HG03378 (cell line): ENCODE data around the gene ESRRA.
"Not testable (repeated sequence)": the region's sequence is repeated elsewhere in the genome, so short reads cannot be mapped to it uniquely, and the experiment has no call there.

Experiments used
- ATAC-seq: cut with Tn5 transposase; IDR thresholded peaks from one replicate; pipeline ENCODE4 v1.9.1; 2021; ENCODE audit warnings: mild to moderate bottlenecking, moderate library complexity; ENCODE audit not compliant: unreplicated experiment

The ESRRA gene

GRCh38 chr11:64307795-64308194 lies 2.5 kb downstream of the ESRRA start:
- not testable (repeated sequence) for ATAC-seq

GRCh38 chr11:64312947-64313346 lies 7.6 kb downstream of the ESRRA start:
- ATAC-seq, result no peak

GRCh38 chr11:64313491-64314145 lies 8.3 kb downstream of the ESRRA start:
- no peak for ATAC-seq

GRCh38 chr11:64314146-64314804 lies 9.0 kb downstream of the ESRRA start:
- ATAC-seq, result no peak

- no peak for ATAC-seq
Measured at GRCh38 chr11:64314805-64315561, 9.7 kb downstream of the ESRRA start.

- ATAC-seq, result not testable (repeated sequence)
Measured at GRCh38 chr11:64315667-64316526, 10.6 kb downstream of the ESRRA start.

- ATAC-seq, result peak; percentile 2
Measured at GRCh38 chr11:64316672-64317324, 11.5 kb downstream of the ESRRA start.

- peak; percentile 69 for ATAC-seq
Measured at GRCh38 chr11:64317325-64317960, 12.1 kb downstream of the ESRRA start, which contains the start of gene TRMT112. Gene TRMT112, minus strand, starts transcription at chr11:64317559. Its CDS starts 33 bp downstream, at chr11:64317526.

- ATAC-seq, result peak; percentile 54
Measured at GRCh38 chr11:64317961-64318765, 12.8 kb downstream of the ESRRA start, which contains the start of gene PRDX5. Gene PRDX5, plus strand, starts transcription at chr11:64318121. Its CDS starts 95 bp downstream, at chr11:64318216.

- no peak for ATAC-seq
Measured at GRCh38 chr11:64318766-64319761, 13.7 kb downstream of the ESRRA start.

GRCh38 chr11:64320556-64320955 lies 15.2 kb downstream of the ESRRA start:
- no peak for ATAC-seq

GRCh38 chr11:64321026-64321425 lies 15.7 kb downstream of the ESRRA start:
- no peak for ATAC-seq

GRCh38 chr11:64321533-64321932 lies 16.2 kb downstream of the ESRRA start:
- no peak for ATAC-seq

GRCh38 chr11:64322925-64323260 lies 17.6 kb downstream of the ESRRA start:
- no peak for ATAC-seq

- no peak for ATAC-seq
Measured at GRCh38 chr11:64323373-64323772, 18.0 kb downstream of the ESRRA start.

GRCh38 chr11:64323984-64324383 lies 18.7 kb downstream of the ESRRA start:
- ATAC-seq, result not testable (repeated sequence)

GRCh38 chr11:64324692-64325469 lies 19.6 kb downstream of the ESRRA start:
- no peak for ATAC-seq
